Measurements from ENCODE around the gene GALNT2.

The GALNT2 gene

DNA sequence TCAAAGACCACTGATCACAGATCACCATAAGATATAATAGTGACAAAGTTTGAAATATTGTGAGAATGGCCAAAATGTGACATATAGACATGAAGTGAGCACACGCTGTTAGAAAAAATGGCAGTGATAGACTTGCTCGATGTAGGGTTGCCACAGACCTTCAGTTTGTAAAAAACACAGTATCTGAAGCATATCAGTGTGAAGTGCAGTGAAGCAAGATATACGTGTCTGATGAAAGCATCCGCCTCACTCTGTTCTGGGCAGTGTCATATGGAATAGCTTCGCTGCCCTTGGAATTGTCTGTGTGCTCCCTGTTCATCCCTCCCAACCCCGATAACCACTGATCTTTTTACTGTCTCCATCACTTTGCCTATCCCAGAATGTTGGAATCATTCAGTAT is 50.7 kb downstream of the GALNT2 start:
- DNase-seq = no peak

DNA sequence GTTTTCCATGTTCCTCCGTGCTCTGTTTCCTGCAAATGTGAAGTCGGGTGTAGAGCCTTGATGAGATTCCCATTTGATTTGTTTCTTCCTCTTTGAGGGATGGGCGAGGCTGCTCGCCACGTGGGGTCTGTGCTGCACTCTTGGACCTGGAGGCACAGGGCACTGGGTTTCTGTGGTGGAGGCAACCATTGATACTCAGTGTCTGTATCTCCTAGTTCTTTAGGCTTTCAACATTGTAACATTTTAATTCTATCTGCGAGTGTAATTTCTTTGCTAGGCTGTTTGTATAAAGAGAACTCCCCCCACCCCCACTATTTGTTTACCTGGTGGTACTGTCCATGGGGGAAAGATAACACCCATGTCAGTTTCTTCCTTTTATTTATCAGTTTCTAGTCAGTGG is 52.3 kb downstream of the GALNT2 start:
- no peak for DNase-seq

DNA sequence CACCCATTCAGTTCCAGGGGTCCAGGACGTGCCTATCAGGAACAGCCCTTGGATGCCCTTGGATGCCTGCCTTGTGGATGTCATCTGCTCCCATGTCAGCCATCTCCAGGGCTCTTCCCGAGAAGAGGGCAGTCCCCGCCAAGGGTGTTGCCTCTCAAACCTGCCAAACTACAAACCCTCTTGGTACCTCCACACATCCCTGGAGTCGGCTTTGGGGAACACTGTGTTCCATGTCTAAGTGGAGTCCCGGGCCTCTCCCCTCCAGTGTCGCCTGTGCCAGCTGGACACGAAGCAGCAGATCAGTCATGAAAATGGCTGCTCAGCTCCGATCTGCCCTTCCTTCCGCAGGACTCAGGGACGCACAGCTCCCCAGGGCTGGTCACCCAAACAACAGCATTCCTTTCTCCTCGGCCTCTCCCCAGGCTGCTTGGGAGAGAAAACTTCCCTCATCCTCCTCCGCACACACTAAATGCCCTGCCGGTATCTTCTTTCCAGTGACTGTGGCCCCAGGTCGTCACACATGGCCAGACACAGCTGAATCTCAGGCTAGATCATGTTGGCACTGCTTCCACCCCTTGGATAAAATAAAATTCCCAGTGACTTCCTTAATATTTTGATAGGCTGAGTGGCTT is 53.4 kb downstream of the GALNT2 start:
- no peak for DNase-seq

DNA sequence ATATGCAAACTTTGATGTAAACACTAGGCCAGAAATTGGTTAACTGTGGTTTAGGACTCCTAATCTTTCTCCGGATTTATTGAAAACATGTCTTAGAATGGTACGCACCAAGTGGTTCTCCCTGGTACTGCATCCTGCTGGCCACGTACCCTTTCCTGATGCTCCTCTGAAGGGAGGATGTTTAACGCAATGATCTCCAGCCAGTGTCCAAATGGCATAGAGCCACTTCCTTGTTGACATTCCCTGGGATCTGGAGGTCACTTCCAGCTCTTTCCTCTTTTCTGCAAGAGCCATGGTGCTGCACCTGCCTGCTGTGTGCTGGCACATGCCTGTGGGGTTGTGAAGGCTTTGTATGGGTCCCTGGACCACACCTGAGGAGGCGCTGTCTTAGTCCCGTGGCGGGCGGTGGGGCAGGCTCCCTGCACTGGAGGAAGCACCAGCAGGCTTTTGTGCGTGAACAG is 53.9 kb downstream of the GALNT2 start:
- DNase-seq = no peak

DNA sequence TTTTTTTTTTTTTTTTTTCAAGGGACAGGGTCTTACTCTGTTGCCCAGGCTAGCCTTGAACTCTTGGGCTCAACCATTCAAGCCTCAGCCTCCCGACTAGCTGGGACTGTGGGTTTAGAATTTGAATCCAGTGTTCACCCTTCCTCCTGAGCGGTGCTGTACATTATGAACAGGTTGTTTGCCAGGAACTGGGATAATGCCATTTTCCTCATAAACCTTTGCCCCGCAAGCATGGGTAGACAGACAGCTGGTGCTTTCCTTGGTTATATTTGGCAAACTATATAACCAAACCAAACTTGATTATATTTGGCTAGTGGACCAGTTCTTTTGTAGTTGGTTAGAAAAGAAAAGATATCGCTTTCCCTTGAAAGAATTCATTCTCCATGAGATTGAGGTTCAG is 54.9 kb downstream of the GALNT2 start:
- DNase-seq = no peak

DNA sequence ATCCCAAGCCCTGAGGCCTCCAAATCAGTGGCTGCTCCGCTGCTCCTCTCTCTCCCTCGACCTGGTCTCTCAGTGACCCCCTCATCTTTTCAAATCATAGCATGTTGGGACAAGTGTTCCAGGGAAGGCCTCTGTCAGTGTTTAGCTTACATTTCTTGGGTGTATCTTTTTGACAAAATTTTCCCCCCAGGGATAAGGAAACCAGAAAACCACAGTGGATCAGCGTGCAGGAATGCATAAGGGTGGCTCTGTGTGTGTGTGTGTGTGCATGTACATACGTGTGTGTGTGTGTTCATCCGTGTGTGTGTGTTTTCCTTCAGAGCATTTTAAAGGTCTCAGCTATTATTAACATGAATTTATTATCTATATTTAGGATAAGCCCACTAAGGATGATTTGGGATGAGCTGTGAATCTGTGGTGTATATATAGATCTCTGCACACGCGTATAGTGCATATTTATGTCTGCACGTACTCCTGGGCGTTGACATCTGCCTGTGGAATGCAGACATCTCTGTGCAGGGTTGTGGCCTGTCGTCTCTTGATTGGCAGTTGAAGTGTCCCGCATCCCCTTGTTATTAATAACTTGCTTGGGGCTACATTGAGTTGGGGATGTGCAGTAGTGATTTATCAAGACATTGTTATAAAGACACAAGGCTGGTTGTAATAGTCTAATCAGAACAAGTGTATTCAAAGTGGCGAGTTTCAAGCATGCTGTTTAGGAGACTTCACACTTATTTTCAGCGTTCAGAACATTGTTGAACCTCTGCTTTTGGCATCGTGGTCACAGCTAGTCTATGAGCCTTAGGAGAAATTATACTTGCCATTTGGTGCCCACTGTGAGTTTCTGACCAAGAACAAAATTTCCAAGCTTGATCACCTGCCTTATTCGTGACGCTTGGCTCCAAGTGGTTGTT is 55.6 kb downstream of the GALNT2 start:
- DNase-seq = no peak

DNA sequence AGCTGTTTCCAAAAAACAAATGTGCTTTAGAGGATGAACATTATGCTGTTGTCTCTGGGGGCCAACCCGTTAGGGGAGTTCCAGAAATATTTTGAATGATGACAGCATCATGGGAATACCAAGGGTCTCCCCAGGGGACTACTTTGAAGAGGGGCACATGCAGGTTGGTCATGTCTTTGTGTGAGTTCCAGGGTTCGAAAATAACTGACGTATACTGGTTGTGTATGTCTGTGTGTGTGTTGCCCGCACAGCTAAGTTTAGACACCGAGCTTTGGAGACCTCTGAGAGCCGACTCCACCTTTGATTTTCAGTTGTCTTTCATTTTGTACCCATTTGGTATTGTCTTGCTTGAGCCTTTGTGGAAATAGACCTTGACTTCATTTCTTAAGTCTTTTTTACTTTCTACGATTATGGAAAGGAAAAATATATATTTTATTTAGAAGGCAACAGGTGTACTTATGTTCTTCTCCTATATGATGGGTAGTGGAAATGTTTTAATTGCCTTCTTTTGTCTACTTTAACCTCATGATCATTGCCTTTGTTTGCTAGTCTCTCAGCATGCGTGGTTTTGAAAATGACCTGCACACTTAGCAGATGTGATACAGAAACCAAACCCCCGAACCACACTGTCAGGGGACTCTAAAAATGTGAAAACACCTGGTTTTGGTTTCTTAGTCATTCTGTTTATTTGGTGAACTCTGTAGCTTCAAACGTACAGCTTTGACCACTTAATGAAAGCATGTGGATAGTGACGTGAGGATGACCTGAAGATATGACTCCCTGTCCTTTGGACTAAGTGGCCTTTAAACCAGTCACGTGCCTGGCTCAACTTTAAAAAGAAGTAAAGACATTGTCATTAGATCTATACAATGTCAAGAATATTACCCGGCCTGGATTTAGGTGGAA is 56.5 kb downstream of the GALNT2 start:
- DNase-seq = no peak

DNA sequence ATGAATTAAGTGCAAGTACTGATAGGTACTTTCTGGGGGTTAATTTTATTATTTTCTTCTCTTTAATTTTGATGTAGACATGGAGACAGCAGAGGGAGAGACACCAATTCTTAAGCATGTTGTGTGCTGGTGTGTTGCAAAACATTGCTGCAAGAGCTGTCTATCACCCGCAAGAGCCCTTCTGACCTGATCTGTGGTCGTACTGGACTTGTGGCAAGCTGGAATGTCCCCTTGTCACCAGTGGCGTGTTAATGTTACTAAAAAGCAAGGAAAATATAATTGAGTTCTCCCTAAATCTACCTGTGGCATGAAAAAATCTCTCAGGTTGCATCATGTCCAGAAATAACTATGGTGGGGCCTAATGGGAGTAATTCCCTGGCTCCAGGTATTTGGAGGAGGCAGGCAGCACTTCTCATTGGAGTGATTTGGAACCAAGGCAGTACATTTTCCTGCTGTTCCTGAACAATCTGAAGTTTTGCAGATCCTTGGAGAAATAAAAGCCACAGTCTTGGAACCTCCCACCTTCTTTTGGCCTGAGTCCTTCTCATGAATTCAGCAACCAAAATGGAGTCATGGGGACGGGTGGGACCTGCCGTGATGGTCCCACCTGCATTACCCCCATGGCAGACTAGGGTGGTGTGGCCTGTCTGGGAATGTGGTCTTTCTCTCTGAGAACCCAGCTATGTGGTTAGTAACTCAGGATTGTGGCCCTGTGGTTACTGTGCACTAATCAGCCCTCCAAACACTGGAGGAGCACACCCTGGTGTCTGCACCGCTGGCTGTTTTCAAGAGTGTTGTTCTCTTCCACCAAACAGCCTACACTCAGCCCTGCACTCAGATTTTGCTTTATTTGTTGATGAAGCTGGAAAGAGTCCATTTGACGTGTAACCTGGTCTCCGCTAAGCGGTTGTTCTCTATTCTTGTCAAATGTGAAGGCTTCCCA is 57.4 kb downstream of the GALNT2 start:
- no peak for DNase-seq

DNA sequence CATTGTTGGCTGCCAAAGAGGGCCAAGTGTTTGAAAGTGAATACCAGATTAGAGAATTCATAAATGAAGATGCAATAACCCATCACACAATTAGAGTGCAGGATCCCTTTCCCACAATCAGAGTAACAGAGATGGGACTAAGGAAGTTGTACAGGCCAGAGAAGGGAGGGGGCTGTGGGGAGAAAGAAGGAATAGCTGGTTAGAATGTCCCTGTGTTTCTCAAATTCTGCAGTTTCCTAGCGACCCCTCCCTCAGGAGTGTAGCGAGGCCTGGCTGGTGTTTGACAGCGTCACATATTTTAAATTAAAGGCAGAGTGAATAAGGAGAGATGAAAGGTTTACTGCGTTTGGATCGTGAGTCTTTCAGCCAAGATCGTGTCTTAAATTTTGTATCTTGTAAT is 58.1 kb downstream of the GALNT2 start:
- no peak for DNase-seq

DNA sequence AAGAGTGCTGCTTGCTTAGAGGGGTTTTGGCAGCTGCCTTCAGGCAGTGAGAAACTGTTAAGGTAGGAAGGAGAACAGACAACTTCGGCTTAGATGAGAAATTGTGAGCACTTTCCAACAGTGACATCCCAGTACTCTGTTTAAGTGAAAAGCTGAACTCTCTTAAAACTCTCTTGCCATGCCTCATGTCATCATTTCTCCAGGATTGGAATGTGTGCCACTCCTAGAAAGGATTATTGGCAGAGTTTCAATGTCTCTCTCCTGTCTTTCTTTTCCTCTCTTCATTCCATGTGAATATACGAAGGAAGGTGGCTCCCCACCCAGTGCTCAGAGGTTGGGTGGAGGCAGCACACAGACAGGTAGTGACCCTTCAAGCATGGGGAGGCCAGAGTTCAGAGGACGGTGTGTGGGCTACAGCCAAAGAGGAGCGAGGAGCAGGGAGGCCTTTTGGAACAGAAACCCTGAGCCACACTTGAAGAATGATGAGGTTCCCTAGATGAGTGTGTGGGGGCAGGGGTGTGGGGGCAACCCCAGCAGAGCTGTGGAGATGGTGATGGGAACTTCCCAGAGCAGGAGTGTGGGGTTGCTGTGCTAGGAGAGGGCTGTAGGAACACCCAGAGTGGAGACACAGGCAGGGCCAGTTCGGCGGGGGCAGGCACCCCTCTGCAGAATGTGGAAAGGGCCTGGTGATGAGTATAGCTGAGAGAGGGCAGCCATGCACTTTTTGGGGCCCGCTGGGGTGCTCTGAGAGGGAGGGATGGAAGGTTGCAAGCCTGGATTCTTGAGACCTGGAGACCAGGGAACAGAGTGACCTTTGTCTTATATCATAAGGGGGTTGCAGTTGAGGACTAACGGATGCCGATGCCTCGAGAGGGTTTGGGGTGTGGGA is 58.8 kb downstream of the GALNT2 start:
- no peak for DNase-seq

DNA sequence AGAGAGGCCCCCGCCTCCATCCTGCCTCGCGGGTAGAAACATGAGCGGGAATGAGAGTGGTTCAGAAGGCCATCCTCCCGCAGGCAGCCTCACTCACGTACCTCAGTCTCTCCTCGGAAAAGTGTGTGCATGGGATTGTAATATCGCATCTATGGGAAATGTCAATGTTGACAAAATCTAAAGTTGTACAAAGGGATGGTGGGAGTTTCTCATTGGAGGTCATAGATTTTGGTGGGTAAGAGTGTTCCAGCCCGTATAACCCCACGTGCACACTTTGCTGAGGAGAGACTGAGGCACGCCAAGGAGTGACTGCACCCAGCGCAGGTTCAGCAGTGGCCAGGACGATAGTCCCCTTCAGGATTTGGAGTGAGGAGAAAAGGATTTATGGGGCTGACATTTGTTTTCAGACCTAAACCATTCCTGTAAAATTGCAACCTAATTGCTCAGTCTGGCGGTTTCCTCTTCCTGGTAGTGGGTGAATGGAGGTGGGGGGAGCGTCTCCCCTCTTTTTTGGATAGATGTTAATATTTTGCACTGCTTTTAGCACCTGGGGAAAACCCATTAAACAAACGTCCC is 59.6 kb downstream of the GALNT2 start:
- DNase-seq = no peak

DNA sequence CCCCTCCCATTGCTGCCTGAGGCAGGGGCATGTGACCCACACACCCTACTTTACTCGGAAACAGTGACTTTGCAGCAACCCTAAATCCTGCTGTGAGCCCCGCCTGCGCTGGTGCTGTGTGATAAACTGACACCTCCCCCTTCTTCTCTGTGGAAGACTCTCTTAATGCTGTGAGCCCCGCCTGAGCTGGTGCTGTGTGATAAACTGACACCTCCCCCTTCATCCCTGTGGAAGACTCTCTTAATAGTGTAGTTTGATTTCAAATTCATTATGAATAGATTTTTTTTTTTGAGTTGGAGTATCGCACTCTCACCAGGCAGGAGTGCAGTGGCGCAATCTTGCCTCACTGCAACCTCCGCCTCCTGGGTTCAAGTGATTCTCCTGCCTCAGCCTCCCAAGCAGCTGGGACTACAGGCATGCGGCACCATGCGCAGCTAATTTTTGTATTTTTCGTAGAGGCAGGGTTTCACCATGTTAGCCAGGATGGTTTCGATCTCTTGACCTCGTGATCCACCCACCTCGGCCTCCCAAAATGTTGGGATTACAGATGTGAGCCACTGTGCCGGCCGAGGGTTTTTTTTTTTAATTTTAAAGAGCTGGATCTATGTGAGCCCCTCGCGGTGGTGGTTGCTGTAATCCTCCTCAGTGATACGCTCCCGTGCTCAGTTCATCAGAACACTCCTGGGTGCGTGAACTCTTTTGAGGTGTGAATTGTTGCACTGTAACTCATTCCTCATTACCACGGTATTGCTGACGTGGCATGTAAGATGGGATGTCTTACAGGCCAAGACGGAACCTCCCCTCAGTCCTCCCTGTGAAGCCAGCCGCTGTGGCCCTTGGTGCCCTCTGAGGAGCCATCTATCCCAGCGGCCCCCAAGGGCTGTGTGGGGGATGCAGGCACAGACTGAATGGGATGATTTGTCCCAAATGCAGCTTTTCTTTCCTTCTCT is 60.3 kb downstream of the GALNT2 start:
- no peak for DNase-seq

DNA sequence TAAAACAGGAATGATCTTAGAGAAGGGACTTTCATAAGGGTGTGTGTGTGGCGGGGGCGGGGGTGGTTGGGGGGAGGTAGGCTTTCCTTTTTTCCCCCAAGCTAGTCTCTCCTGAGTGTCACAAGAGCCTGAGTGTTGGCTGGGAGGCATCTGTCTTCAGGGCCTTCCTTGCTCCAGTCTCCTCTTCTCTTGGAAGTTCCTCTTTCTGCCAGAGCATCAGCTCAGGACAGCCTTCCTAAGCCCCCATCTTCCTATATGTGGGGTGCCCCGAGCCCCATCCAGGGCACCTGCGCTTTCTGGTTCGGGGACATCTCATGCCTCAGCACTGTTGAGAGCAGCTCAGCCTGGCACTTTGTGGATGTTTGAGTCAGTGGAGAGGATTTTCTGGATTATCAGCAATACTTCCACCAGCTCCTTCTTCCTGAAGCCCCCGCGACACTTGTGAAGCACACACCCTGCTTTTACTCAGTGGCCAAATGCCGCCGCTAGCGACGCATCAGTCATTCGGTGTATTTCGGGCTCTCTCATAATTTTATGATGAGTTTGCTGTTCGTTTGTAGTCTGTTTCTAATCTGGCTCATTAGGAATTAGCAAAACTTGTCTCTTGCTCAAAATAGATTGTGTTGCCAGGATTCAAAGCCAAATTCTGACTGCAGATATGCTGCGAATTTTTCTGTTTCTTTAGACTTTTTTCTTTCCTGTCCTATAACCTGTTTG is 61.7 kb downstream of the GALNT2 start:
- DNase-seq = no peak

DNA sequence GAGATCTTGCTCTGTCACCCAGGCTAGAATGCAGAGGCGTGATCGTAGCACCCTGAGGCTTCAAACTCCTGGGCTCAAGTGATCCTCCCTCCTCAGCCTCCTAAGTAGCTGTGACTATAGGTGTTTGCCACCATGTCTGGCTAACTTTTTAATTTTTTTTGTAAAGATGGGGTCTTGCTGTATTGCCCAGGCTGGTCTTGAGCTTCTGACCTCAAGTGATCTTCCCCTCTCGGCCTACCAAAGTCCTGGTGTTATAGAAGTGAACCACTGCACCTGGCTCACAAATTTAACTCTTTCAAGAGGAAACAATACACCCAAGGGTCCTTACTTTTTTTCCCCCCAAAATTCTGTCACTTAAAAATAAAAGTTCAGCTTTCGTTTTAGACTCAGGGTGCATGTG is 62.3 kb downstream of the GALNT2 start:
- DNase-seq = no peak

DNA sequence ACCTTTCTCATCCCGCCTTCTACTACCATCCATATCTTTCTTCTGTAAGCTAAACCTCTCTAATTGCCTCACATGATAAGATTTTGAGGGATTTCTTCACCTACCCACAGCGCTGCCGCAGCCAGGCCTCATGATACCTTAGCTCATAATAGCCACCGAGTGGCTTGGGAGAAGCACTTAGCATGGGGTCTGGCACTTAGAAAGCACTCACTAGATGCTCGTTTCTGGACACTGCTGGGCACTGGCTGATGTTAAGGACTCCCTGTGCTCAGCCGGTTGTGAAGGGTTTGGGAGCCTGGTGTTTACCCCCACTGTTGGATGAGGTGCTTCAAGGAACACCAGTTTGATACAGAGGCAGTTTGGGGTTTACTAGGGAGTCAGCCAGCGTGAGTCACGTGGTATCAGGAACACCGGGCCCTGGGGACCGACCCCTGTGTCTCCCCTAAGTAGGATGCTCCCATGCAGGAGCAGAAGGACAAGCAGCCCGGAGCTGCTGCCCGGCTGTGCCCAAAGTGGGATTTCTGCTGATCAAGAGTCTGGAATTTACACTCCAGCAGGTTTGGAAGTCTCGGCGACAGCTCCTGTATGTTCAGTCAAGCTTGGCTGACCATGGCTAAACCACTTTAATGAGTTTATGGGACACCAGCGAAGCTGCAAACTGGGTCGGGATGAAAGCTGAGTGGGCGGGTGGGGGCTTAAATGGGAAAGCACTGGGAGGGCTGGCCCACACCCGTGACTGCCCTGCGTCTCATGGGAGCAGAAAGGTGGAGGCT is 63.3 kb downstream of the GALNT2 start:
- DNase-seq = no peak

DNA sequence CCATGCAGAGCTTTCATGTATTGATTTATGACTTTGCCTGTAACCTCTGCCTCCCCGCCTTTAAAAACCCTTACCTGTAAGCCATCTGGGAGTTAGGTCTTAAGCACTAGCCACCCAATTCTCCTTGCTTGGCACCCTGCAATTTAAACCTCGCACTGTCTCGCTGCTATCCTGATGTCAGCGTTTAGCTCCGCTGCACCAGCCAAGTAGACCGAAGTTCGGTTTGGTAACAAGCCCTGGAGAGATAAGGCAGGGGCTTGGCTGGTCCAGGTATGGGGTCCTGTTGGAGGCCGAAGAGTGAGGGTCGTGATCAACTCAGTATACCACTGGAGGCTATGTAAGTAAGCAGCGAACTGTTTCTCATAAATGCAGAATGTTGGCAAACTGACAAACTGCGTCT is 64.4 kb downstream of the GALNT2 start:
- no peak for DNase-seq

DNA sequence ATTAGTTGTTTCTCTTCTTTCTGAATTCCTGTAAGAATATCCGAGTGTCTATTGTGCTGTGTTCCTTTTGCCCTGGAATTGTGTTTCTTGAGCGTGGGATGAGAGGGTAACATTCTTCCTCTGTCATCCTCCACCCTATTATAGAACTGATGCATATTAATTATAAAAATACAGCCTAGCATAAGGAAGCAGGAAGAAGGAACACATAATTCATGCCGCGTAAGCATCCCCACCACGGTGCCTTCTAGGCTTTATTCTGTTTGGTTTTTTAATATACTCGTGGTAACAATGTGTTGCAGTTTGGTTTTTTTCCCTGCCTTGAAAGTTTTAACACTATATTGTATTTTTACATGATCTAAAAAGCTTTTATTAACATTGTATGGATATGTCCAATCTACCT is 65.7 kb downstream of the GALNT2 start:
- DNase-seq = no peak

DNA sequence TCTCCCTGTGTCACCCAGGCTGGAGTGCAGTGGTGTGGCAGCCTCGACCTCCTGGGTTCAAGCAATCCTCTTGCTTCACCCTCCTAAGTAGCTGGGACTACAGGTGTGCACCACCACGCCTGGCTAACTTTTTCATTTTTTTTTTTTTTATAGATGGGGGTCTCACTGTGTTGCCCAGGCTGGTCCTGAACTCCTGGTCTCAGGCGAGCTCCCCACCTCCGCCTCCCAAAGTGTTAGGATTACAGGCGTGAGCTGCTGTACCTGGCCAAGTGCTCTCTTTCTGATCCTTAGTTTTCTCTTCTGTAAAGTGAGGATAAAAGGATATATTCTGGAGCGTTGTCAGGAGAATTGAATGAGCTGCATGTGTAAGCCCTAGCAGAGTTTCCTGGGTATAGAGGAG is 68.7 kb downstream of the GALNT2 start:
- DNase-seq = no peak

Data from midbrain (tissue), 1 donor.